ENCODE measurements around the gene CHFR. TPM values are rescaled to one million over a fixed set of nuclear protein-coding genes. Genes with fewer than 3 reads are reported as not detected.
A peak's percentile ranks its signal among the peaks of the same experiment; 100 is the strongest.

CHFR gene
- total and polyA plus RNA-seq, 9 of the 15 experiments (the other 6 are each of a cell fraction or from before 2014, with no cell fraction given): 0.61 to 33.9 (median 19.3) TPM

- Histone ChIP-seq H3K79me2 (ENCODE audit: control insufficient read depth, insufficient read depth, low read length) (no peaks in the 10 kb centered on the region; the same call in 2 of the 3 replicates), H3K9ac (ENCODE audit: insufficient read depth in 1 of 2, low read depth in 2 of 2, low read length in 2 of 2) (no peak overlapping the region), H3K4me3 (no peak overlapping the region), H3K36me3 (ENCODE audit: control insufficient read depth, insufficient read depth, low read length) (peaks cover 85% of the 10 kb centered on the region; the same call in 2 of the 3 replicates), H2AFZ (ENCODE audit: low read depth, low read length) (no peak overlapping the region), H3K27ac (ENCODE audit: extremely low read depth, low read depth, low read length) (no peak overlapping the region), H3K9me3 (replicated peaks; ENCODE audit: control insufficient read depth, insufficient read depth, low read depth, low read length) (no peaks in the 10 kb centered on the region), H3K4me2 (ENCODE audit: insufficient read depth, low read length) (no peak overlapping the region), H3K9me1 (ENCODE audit: control insufficient read depth, insufficient read depth, low read length) (no peaks in the 10 kb centered on the region), H3K27me3 (ENCODE audit: control insufficient read depth in 2 of 2, insufficient read depth in 2 of 2, low read length in 2 of 2) (no peaks in the 10 kb centered on the region), H4K20me1 (replicated peaks; ENCODE audit: control insufficient read depth, insufficient read depth, low read length) (no peaks in the 10 kb centered on the region), H3K4me1 (replicated peaks in 1 of 2; ENCODE audit: control insufficient read depth in 2 of 2, insufficient read depth in 2 of 2, low read length in 2 of 2) (peaks cover 0 to 12% of the 10 kb centered on the region in 2 experiments; a peak in 1 of 5 replicates)
- no peak for DNase-seq (ENCODE audit: extremely low read depth in 1 of 4, low spot score in 3 of 4)
- no TSS peak for BruUV-seq (replicated peaks)
- ATAC-seq: no peak
- 96% methylated on average over 20 of the region's 22 CpGs for WGBS (ENCODE audit: insufficient coverage, low coverage, missing lambda C conversion rate)
- ChIA-PET CTCF (ENCODE audit: low intra/inter-chr PET ratio) (no interaction called here), POLR2A (no interaction called here)
- no peak for TF ChIP-seq ZNF75A (CRISPR knock-in tag; IDR thresholded peaks at IDR 0.05)
- peak; percentile 57 for TF ChIP-seq PKNOX1 (IDR thresholded peaks at IDR 0.05)
- no peak for TF ChIP-seq CREBBP (IDR thresholded peaks at IDR 0.05; ENCODE audit: low read depth, low read length)
- TF ChIP-seq ETV5 (CRISPR knock-in tag; IDR thresholded peaks at IDR 0.05; ENCODE audit: low read depth): no peak
- intact Hi-C loops (cut with micrococcal nuclease) (no loop called here), in situ Hi-C loops (cut with MboI) (no loop called here)
- no peak for FAIRE-seq
Measured at GRCh38 chr12:132783917-132784531, 103.4 kb downstream of the CHFR start.

Other genes starting within 250 kb of the CHFR start
Only the 7 nearest of the 11 such genes appear.
- gene PGAM5, start 176.8 kb downstream of the CHFR start, total RNA-seq (2014; rRNA removed): 99.8 and 119 TPM in 2 replicates
- gene PGAM5, start 176.8 kb downstream of the CHFR start, total RNA-seq (2014; rRNA removed; fragmentation: Illumina TruSeq; extraction: Trizol): 56.8 and 69.5 TPM in 2 replicates
- 88.5 and 89.0 TPM in 2 replicates for gene PGAM5, start 176.8 kb downstream of the CHFR start, total RNA-seq (2015; rRNA removed; fragmentation: Illumina TruSeq; extraction: Trizol)
- gene PGAM5, start 176.8 kb downstream of the CHFR start, total RNA-seq (2021): 121 and 125 TPM in 2 replicates
- 49.1 and 49.2 TPM in 2 replicates for gene PGAM5, start 176.8 kb downstream of the CHFR start, polyA plus RNA-seq (2011; rRNA removed)
- gene PGAM5, start 176.8 kb downstream of the CHFR start, polyA plus RNA-seq (2014; fragmentation: Illumina TruSeq; extraction: Trizol): 90.2 and 97.3 TPM in 2 replicates
- 10 to 100 TPM in 1 of 2 experiments, 1 to 10 TPM in 1; 7.4 to 11.4 TPM for gene PGAM5, start 176.8 kb downstream of the CHFR start, polyA plus RNA-seq (2014; fragmentation: Nextera tagmentation; extraction: Ambion mirVana)
- 60.7 and 78.9 TPM in 2 replicates for gene PGAM5, start 176.8 kb downstream of the CHFR start, polyA plus RNA-seq (2014; rRNA removed)
- 33.6 and 42.3 TPM in 2 replicates for gene ANKLE2, start 125.8 kb downstream of the CHFR start, total RNA-seq (2014; rRNA removed)
- 44.0 and 45.6 TPM in 2 replicates for gene ANKLE2, start 125.8 kb downstream of the CHFR start, total RNA-seq (2014; rRNA removed; fragmentation: Illumina TruSeq; extraction: Trizol)
- gene ANKLE2, start 125.8 kb downstream of the CHFR start, total RNA-seq (2015; rRNA removed; fragmentation: Illumina TruSeq; extraction: Trizol): 49.5 and 50.4 TPM in 2 replicates
- 54.3 and 56.9 TPM in 2 replicates for gene ANKLE2, start 125.8 kb downstream of the CHFR start, total RNA-seq (2021)
- 57.7 and 69.0 TPM in 2 replicates for gene ANKLE2, start 125.8 kb downstream of the CHFR start, polyA plus RNA-seq (2011; rRNA removed)
- 43.6 and 46.3 TPM in 2 replicates for gene ANKLE2, start 125.8 kb downstream of the CHFR start, polyA plus RNA-seq (2014; fragmentation: Illumina TruSeq; extraction: Trizol)
- gene ANKLE2, start 125.8 kb downstream of the CHFR start, polyA plus RNA-seq (2014; fragmentation: Nextera tagmentation; extraction: Ambion mirVana): 1 to 10 TPM; 3.2 TPM
- gene ANKLE2, start 125.8 kb downstream of the CHFR start, polyA plus RNA-seq (2014; rRNA removed): 49.7 and 51.6 TPM in 2 replicates
- 36.1 and 38.7 TPM in 2 replicates for gene GOLGA3, start 58.7 kb downstream of the CHFR start, total RNA-seq (2014; rRNA removed)
- 17.0 and 19.0 TPM in 2 replicates for gene GOLGA3, start 58.7 kb downstream of the CHFR start, total RNA-seq (2014; rRNA removed; fragmentation: Illumina TruSeq; extraction: Trizol)
- gene GOLGA3, start 58.7 kb downstream of the CHFR start, total RNA-seq (2015; rRNA removed; fragmentation: Illumina TruSeq; extraction: Trizol): 21.2 and 22.8 TPM in 2 replicates
- 41.7 and 48.1 TPM in 2 replicates for gene GOLGA3, start 58.7 kb downstream of the CHFR start, total RNA-seq (2021)
- gene GOLGA3, start 58.7 kb downstream of the CHFR start, polyA plus RNA-seq (2011; rRNA removed): 15.0 and 20.2 TPM in 2 replicates
- gene GOLGA3, start 58.7 kb downstream of the CHFR start, polyA plus RNA-seq (2014; fragmentation: Illumina TruSeq; extraction: Trizol): 9.0 and 11.8 TPM in 2 replicates
- gene GOLGA3, start 58.7 kb downstream of the CHFR start, polyA plus RNA-seq (2014; fragmentation: Nextera tagmentation; extraction: Ambion mirVana): 1 to 10 TPM; 1.9 to 2.9 TPM
- gene GOLGA3, start 58.7 kb downstream of the CHFR start, polyA plus RNA-seq (2014; rRNA removed): 18.4 and 18.6 TPM in 2 replicates
- gene ZNF605, start 68.7 kb upstream of the CHFR start, total RNA-seq (2014; rRNA removed): 0.45 and 0.82 TPM in 2 replicates
- 1.1 TPM in 2 replicates for gene ZNF605, start 68.7 kb upstream of the CHFR start, total RNA-seq (2014; rRNA removed; fragmentation: Illumina TruSeq; extraction: Trizol)
- 0.60 and 1.1 TPM in 2 replicates for gene ZNF605, start 68.7 kb upstream of the CHFR start, total RNA-seq (2015; rRNA removed; fragmentation: Illumina TruSeq; extraction: Trizol)
- 0.51 and 0.60 TPM in 2 replicates for gene ZNF605, start 68.7 kb upstream of the CHFR start, total RNA-seq (2021)
- 0.16 and 0.46 TPM in 2 replicates for gene ZNF605, start 68.7 kb upstream of the CHFR start, polyA plus RNA-seq (2011; rRNA removed)
- gene ZNF605, start 68.7 kb upstream of the CHFR start, polyA plus RNA-seq (2014; fragmentation: Illumina TruSeq; extraction: Trizol): 0.48 and 0.55 TPM in 2 replicates
- gene ZNF605, start 68.7 kb upstream of the CHFR start, polyA plus RNA-seq (2014; fragmentation: Nextera tagmentation; extraction: Ambion mirVana): under 1 TPM; 0.68 to 0.84 TPM
- gene ZNF605, start 68.7 kb upstream of the CHFR start, polyA plus RNA-seq (2014; rRNA removed): 0.28 and 0.69 TPM in 2 replicates
- gene ZNF26, start 98.8 kb upstream of the CHFR start, total RNA-seq (2014; rRNA removed): 10.8 and 13.4 TPM in 2 replicates
- 6.4 and 8.1 TPM in 2 replicates for gene ZNF26, start 98.8 kb upstream of the CHFR start, total RNA-seq (2014; rRNA removed; fragmentation: Illumina TruSeq; extraction: Trizol)
- 6.7 and 9.9 TPM in 2 replicates for gene ZNF26, start 98.8 kb upstream of the CHFR start, total RNA-seq (2015; rRNA removed; fragmentation: Illumina TruSeq; extraction: Trizol)
- gene ZNF26, start 98.8 kb upstream of the CHFR start, total RNA-seq (2021): 14.1 and 14.3 TPM in 2 replicates
- gene ZNF26, start 98.8 kb upstream of the CHFR start, polyA plus RNA-seq (2011; rRNA removed): 6.6 and 8.0 TPM in 2 replicates
- 4.5 and 4.8 TPM in 2 replicates for gene ZNF26, start 98.8 kb upstream of the CHFR start, polyA plus RNA-seq (2014; fragmentation: Illumina TruSeq; extraction: Trizol)
- gene ZNF26, start 98.8 kb upstream of the CHFR start, polyA plus RNA-seq (2014; fragmentation: Nextera tagmentation; extraction: Ambion mirVana): 1 to 10 TPM; 1.2 to 1.4 TPM
- 12.0 and 14.9 TPM in 2 replicates for gene ZNF26, start 98.8 kb upstream of the CHFR start, polyA plus RNA-seq (2014; rRNA removed)
- gene ZNF84, start 149.9 kb upstream of the CHFR start, total RNA-seq (2014; rRNA removed): 7.4 and 9.1 TPM in 2 replicates
- gene ZNF84, start 149.9 kb upstream of the CHFR start, total RNA-seq (2014; rRNA removed; fragmentation: Illumina TruSeq; extraction: Trizol): 19.2 and 19.7 TPM in 2 replicates
- gene ZNF84, start 149.9 kb upstream of the CHFR start, total RNA-seq (2015; rRNA removed; fragmentation: Illumina TruSeq; extraction: Trizol): 16.2 and 16.7 TPM in 2 replicates
- 10.3 and 11.1 TPM in 2 replicates for gene ZNF84, start 149.9 kb upstream of the CHFR start, total RNA-seq (2021)
- gene ZNF84, start 149.9 kb upstream of the CHFR start, polyA plus RNA-seq (2011; rRNA removed): 21.8 and 24.3 TPM in 2 replicates
- gene ZNF84, start 149.9 kb upstream of the CHFR start, polyA plus RNA-seq (2014; fragmentation: Illumina TruSeq; extraction: Trizol): 11.6 and 12.1 TPM in 2 replicates
- 10 to 100 TPM in 1 of 2 experiments, 1 to 10 TPM in 1; 8.8 to 12.1 TPM for gene ZNF84, start 149.9 kb upstream of the CHFR start, polyA plus RNA-seq (2014; fragmentation: Nextera tagmentation; extraction: Ambion mirVana)
- 12.2 and 12.8 TPM in 2 replicates for gene ZNF84, start 149.9 kb upstream of the CHFR start, polyA plus RNA-seq (2014; rRNA removed)
- gene ZNF140, start 193.3 kb upstream of the CHFR start, total RNA-seq (2014; rRNA removed): 10.9 and 12.8 TPM in 2 replicates
- gene ZNF140, start 193.3 kb upstream of the CHFR start, total RNA-seq (2014; rRNA removed; fragmentation: Illumina TruSeq; extraction: Trizol): 6.8 and 8.4 TPM in 2 replicates
- gene ZNF140, start 193.3 kb upstream of the CHFR start, total RNA-seq (2015; rRNA removed; fragmentation: Illumina TruSeq; extraction: Trizol): 6.7 and 7.2 TPM in 2 replicates
- 4.0 and 4.9 TPM in 2 replicates for gene ZNF140, start 193.3 kb upstream of the CHFR start, total RNA-seq (2021)
- gene ZNF140, start 193.3 kb upstream of the CHFR start, polyA plus RNA-seq (2011; rRNA removed): 6.4 and 7.8 TPM in 2 replicates
- 5.3 and 6.1 TPM in 2 replicates for gene ZNF140, start 193.3 kb upstream of the CHFR start, polyA plus RNA-seq (2014; fragmentation: Illumina TruSeq; extraction: Trizol)
- gene ZNF140, start 193.3 kb upstream of the CHFR start, polyA plus RNA-seq (2014; fragmentation: Nextera tagmentation; extraction: Ambion mirVana): 1 to 10 TPM; 1.6 to 3.4 TPM
- 4.3 and 4.5 TPM in 2 replicates for gene ZNF140, start 193.3 kb upstream of the CHFR start, polyA plus RNA-seq (2014; rRNA removed)

Measured in K562 (cell line).